Prostate gland (tissue), 2 donors: ENCODE data around the gene DPAGT1. TPM values are rescaled to one million over a fixed set of nuclear protein-coding genes. Genes with fewer than 3 reads are reported as not detected.
A peak's percentile ranks its signal among the peaks of the same experiment; 100 is the strongest.

ENCODE experiments used
- DNase-seq: peaks from one replicate; pipeline ENCODE4 v3.0.0-alpha.2; 2019; ENCODE audit warnings: low spot score
- H3K27ac ChIP-seq, 2 donors: fragments of 200-600 bp; sonication (generic); 2 replicates each; pipeline ENCODE4 v1.5.1; 2017 to 2019
- H3K27me3 ChIP-seq: fragments of 200-600 bp; sonication (generic); replicated peaks from 2 replicates; pipeline ENCODE4 v1.5.1; 2019; ENCODE audit not compliant: insufficient read depth
- H3K36me3 ChIP-seq, 2 donors: fragments of 200-600 bp; sonication (generic); 1 replicate in 1 of 2; 2 replicates in 1 of 2; pipeline versions ENCODE4 v1.5.1 to v1.8.1; 2017 to 2019
- H3K4me1 ChIP-seq: fragments of 200-600 bp; sonication (generic); replicated peaks from 2 replicates; pipeline ENCODE4 v1.5.1; 2019
- H3K4me3 ChIP-seq, 2 donors: fragments of 200-600 bp; sonication (generic); 2 replicates each; pipeline ENCODE4 v1.5.1; 2017 to 2019
- H3K9me3 ChIP-seq: fragments of 200-600 bp; sonication (generic); 2 replicates; pipeline ENCODE4 v1.5.1; 2017
- CTCF ChIP-seq, 4 experiments: fragments of 200-600 bp in 2 of 4; fragments of 450-650 bp in 2 of 4; sonication (generic) in 2 of 4; IDR thresholded peaks; 1 replicate in 3 of 4; 2 replicates in 1 of 4; pipeline ENCODE4 v1.5.1; 2016 to 2019; ENCODE audit warnings: antibody characterized with exemption in 4 of 4, mild to moderate bottlenecking in 2 of 4, moderate library complexity in 2 of 4
- POLR2A ChIP-seq: fragments of 450-650 bp; IDR thresholded peaks from one replicate; pipeline ENCODE4 v1.6.1; 2016; ENCODE audit warnings: antibody characterized with exemption, mild to moderate bottlenecking
- POLR2AphosphoS5 ChIP-seq: sonication (generic); formaldehyde crosslinking; IDR thresholded peaks from one replicate; pipeline ENCODE4 v1.6.1; 2017; ENCODE audit warnings: antibody characterized with exemption
- WGBS: methylation state at CpG from one replicate; pipeline ENCODE4 v1.1.5; 2018; 5-methylcytosine and 5-hydroxymethylcytosine counted together
- intact Hi-C: fragments of 100-400 bp; cut with DNase I; formaldehyde crosslinking; loops from one replicate; pipeline ENCODE4 v1.14.2; 2022
- total RNA-seq, 2 donors: library from RNA; depleted of rRNA; stranded (reverse); fragments of >200 nt; gene quantifications; one replicate each; pipeline ENCODE4 v1.1.0, GENCODE V29; 2016

DPAGT1 gene
- total RNA-seq, 2 donors from 2014 or later: 39.6 to 49.6 TPM

DNA sequence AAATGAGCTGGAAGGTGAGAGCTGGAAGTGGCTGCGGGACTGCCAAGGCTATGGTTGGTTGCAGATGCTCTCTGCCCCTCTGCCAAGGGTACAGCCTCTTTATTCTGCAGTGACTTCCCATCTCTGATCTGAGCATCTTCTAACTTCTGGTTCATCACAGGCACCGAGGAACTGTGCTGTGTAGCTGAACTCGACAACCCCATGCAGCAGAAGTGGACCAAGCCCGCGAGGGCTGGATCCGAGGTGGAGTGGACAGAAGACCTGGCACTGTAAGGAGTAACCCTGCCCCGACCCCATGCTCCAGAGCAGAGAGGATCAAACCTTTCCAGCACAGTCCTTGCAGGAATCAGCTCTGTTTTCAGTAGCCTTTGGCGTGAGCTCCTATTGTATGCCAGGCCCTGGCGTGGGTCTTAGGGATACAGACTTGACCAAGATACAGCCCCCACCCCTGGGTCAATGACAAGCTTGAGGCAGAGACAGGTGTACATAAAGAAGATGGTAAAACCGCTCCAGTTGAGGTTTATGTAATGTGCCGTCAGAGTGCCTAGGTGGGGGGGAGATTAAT lies 9.8 kb upstream of the DPAGT1 start:
- no peak overlapping the region for H3K4me3 ChIP-seq
- H3K27me3 ChIP-seq: no peaks in the 10 kb centered on the region
- intact Hi-C loops: no loop called here
- TF ChIP-seq POLR2A: no peak
- WGBS: 92% methylated on average over 11 of the region's 11 CpGs
- no peak overlapping the region for H3K27ac ChIP-seq
- H3K4me1 ChIP-seq: no peaks in the 10 kb centered on the region
- H3K36me3 ChIP-seq: peaks cover 0 to 12% of the 10 kb centered on the region in 2 donors
- H3K9me3 ChIP-seq: no peaks in the 10 kb centered on the region
- no peak for DNase-seq

GRCh38 chr11:119110439-119110838 lies 8.8 kb upstream of the DPAGT1 start:
- H3K9me3 ChIP-seq: no peaks in the 10 kb centered on the region

GRCh38 chr11:119109843-119110242 lies 8.2 kb upstream of the DPAGT1 start:
- DNase-seq: no peak
- intact Hi-C loops: no loop called here
- no peak overlapping the region for H3K27ac ChIP-seq

More at GRCh38 chr11:119110439-119110838, 8.8 kb upstream of the DPAGT1 start:
- WGBS: 79% methylated on average over 10 of the region's 10 CpGs
- Histone ChIP-seq H3K36me3 (peaks cover 0 to 12% of the 10 kb centered on the region in 2 donors), H3K4me3 (no peak overlapping the region), H3K27me3 (no peaks in the 10 kb centered on the region), H3K4me1 (no peaks in the 10 kb centered on the region), H3K27ac (no peak overlapping the region)
- DNase-seq: no peak
- intact Hi-C loops: no loop called here
- no peak for TF ChIP-seq POLR2A

DNA sequence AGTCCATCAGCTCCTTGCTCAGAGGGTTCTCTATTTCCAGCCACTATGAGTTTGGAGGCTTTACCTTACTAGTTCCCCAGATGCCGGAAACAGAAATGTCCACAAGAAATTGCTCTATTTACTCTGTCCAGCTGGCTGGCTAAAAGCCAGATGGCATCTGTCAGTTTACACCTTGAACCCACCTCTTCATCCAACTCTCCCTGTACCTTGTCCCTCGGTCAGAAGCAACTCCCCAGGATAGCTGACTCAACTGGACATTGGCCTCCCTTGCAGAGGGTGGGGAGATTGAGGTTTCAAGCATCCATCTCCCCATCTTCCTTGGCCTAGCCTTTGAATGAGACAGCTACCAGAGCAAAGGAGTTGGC lies 7.2 kb upstream of the DPAGT1 start:
- Histone ChIP-seq H3K4me3 (no peak overlapping the region), H3K27ac (no peak overlapping the region), H3K36me3 (peaks cover 0 to 12% of the 10 kb centered on the region in 2 donors), H3K9me3 (no peaks in the 10 kb centered on the region), H3K27me3 (no peaks in the 10 kb centered on the region), H3K4me1 (no peaks in the 10 kb centered on the region)
- no peak for DNase-seq
- intact Hi-C loops: no loop called here
- TF ChIP-seq POLR2AphosphoS5: no peak
- TF ChIP-seq POLR2A: no peak
- TF ChIP-seq CTCF (IDR thresholded peaks at IDR 0.05): no peak
- 83% methylated on average over 2 of the region's 2 CpGs for WGBS

More at GRCh38 chr11:119109843-119110242, 8.2 kb upstream of the DPAGT1 start:
- Histone ChIP-seq H3K4me3 (no peak overlapping the region), H3K36me3 (peaks cover 0 to 12% of the 10 kb centered on the region in 2 donors), H3K9me3 (no peaks in the 10 kb centered on the region), H3K4me1 (no peaks in the 10 kb centered on the region), H3K27me3 (no peaks in the 10 kb centered on the region)
- 76% methylated on average over 3 of the region's 3 CpGs for WGBS
- TF ChIP-seq CTCF (IDR thresholded peaks at IDR 0.05) (no peak), POLR2AphosphoS5 (no peak), POLR2A (no peak)

DNA sequence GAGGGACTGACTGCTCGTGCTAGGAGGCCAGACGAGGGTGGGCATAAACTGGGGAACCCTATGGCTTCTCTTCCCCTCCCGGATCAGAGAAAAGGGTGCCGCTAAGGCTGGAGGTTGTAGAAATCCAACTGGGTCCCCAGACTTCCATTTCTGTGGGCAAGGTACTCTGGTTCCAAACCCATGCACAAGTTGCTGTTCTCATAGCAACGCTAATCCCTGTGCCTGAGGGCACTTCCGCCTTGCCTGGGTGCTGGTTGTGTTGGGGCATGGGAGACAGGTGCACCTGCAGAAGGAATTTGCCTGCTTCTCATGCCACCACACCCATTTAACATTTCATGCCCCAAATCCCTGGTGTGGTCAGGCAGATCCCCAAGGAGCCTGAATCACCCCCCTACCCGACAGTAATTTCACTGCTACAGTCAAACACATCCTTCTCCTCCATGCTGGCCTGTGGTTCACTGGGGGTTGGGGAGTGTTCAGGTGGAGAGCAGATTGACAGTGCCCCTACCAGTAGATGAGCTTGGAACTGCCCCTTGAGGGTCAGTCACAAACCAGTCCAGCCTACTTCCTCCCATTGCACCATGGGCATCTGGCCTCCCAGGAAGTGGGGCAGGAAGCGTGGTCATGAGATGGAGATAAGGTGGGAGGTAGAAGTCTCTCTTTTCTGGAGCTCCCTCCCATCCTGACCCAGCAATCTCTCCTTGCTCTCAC lies 6.6 kb upstream of the DPAGT1 start:
- H3K27me3 ChIP-seq: no peaks in the 10 kb centered on the region
- WGBS: 20% methylated on average over 8 of the region's 8 CpGs
- H3K27ac ChIP-seq: peak overlapping the region; percentile 56 to 65
- no peaks in the 10 kb centered on the region for H3K4me1 ChIP-seq
- intact Hi-C loops: no loop called here
- peak in 1 of 4 experiments; percentile 2 for TF ChIP-seq CTCF (IDR thresholded peaks at IDR 0.05)
- TF ChIP-seq POLR2A: no peak
- peak; percentile 13 for TF ChIP-seq POLR2AphosphoS5
- no peaks in the 10 kb centered on the region for H3K9me3 ChIP-seq
- H3K36me3 ChIP-seq: peaks cover 0 to 12% of the 10 kb centered on the region in 2 donors
- DNase-seq: peak; percentile 43
- peak overlapping the region; percentile 88 to 93 for H3K4me3 ChIP-seq
